SH-SY5Y (cell line): Measurements from ENCODE around the gene ACTA2.

Source experiments
- GATA2 ChIP-seq: IDR thresholded peaks from 2 replicates; pipeline ENCODE4 v1.6.1; 2011; ENCODE audit warnings: mild to moderate bottlenecking, low read depth, low read length
- GATA3 ChIP-seq: IDR thresholded peaks from 2 replicates; pipeline ENCODE4 v1.6.1; 2011; ENCODE audit warnings: low read depth, mild to moderate bottlenecking, low read length, moderate library complexity

Gene ACTA2

DNA sequence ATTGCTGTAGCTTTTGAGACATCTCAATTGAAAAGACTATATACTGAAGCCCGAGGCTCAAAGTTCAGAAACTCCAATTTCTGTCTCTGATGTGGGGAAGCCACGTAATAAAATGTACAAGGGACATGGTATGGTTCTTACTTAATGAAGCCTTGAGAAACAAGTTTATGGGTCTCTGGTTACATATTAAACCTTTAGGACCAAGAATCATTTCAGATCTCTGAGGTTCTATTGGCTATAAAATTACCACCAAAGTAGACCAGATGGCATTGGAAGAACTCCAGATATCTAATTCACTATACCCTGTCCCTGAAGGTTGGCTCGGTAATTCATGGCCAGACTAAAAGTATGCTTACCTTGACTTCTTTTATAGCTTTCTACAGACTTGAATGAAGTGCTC is 48.9 kb downstream of the ACTA2 start:
- no peak for TF ChIP-seq GATA2
- no peak for TF ChIP-seq GATA3

DNA sequence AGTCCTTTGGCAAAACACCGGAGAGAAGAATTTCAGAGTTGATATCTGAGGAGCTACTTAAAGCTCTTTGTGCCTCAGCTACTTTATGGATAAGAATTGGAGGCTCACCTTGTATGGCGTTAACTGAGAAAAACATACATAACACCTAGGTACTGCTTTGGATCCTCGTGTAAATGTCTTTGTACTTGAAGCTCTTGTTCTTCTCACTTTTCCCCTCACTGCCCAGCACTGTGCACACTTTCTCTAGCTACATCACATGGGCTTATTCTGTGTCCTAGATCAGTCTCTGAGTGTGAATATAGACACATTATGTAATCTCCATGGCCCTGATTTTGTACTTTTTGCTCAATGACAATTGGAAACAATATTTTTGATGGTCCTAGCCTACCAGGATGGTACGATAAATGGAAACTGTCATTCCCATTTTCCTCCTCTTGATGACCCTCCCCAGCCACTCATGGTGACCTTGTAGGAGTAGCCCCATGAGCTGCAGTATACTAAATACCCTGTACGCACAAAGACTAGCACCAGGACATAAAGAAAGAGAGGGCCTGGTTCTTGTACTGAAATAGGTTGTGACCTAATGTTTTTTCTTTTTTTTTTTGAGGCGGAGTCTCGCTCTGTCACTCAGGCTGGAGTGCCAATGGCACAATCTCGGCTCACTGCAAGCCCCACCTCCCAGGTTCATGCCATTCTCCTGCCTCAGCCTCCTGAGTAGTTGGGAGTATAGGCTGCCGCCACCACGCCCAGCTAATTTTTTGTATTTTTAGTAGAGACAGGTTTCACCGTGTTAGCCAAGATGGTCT is 50.4 kb downstream of the ACTA2 start:
- TF ChIP-seq GATA2: no peak
- no peak for TF ChIP-seq GATA3

DNA sequence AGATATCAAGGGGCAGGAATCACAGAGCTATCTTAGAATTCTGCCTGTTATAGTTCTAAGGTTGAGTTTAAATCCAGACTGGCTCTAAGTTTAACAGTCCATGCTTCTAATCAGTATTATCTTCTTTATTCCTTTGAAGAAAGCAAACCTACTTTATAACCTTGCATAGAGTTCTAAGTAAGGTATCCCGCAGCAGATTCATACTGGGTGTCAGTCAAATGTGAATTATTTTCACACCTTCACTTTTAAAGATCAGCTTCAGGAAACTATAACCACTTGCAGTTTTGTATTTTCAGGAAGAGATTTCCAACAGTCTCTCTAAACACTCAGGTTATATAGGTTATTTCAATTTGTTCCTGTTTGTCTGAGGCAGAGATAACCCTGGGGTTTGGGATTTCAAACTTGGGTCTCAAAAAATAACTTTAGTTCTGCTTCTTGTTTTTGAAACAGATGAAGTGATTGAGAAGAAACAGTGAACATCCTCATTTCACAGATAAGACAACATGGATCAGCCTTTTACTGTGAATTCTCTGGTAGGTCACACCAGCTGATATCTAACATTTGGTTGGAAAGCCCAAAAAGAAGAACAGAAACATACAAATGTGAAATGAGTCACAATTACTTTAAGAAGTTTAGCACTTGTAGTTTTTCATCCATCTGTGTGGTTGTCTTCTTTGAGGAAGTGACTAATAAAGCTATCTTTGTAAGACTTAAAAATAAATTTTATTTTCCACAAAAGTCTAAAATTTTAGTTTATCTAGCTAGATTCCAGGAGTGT is 51.2 kb downstream of the ACTA2 start:
- TF ChIP-seq GATA3 (no peak), GATA2 (no peak)

DNA sequence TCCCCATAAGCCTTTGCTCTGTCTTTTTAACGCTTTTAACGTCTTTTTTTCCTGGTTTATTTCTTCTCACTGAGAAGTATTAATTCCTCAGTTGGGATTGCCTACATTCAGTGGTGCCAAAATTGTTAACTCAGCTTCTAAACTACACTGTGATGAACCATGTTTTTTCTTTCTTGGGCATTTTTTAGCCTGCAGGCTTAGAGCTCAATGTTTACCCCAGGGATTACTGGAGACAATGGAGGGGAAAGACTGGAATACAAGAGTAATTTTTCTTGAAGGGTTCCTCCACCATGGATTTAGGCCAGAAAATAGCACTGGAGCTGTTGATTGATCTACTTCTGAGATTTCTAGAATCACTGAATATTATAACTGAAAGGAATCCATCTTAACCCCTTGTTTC is 52.7 kb downstream of the ACTA2 start:
- TF ChIP-seq GATA3 (no peak), GATA2 (no peak)

DNA sequence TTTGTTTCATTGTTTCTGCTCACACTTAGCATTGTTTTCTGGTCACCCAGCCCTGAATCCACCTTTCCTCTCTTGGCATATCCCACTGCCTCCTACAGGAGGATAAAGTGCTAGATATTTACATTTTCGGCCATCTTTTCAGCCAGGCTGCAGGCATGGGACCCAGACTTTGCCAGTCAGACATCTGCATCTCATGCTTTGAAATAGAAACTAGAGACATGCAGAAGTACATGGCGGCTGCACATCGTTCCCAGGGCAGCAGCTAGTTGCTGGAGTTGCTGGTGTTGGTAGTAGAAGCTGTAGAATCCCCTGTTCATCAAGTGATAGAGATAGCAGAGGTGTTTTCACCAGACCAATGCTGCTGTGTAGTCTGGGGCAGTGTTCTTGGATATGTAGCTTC is 53.8 kb downstream of the ACTA2 start:
- TF ChIP-seq GATA3: no peak
- no peak for TF ChIP-seq GATA2

DNA sequence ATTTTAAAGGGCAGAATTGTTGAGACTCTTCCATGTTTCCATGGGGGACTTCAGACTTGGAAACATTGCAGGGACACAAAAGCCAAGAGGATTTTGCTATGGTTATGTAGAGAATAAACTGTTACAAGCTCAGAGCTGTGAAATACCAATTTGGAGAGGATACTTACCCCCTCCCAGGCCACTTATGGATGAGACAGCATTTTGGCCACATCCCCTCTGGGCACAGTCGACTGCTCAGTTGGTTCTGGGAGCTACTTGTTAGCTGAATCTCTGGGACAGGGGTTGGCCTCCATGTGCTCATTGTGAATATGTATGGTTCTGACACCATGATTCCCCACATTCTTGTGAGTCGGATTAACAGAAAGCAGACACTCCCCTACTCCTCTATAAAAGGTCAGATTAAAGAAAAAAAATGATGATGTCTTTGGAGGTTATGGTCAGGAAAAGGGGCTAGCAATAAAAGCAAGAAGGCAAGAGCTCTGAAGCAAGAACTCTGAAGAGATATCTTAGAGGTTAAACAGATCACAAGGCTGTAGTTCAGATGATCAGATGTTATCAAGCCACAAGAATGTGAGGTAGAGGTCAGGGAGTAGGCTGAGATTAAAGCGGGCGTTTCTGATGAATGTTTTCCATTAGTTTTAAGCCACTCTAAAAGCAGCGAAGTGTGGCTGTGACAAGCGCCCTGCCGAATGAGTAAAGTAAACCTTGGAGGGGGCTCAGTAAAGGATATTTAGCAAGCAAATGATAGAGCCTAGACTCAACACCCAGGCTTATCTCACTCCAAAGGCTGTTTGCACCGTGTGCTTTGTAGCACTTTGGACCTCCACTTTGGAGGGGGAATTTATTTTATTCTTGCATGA is 55.3 kb downstream of the ACTA2 start:
- TF ChIP-seq GATA2 (no peak), GATA3 (no peak)

DNA sequence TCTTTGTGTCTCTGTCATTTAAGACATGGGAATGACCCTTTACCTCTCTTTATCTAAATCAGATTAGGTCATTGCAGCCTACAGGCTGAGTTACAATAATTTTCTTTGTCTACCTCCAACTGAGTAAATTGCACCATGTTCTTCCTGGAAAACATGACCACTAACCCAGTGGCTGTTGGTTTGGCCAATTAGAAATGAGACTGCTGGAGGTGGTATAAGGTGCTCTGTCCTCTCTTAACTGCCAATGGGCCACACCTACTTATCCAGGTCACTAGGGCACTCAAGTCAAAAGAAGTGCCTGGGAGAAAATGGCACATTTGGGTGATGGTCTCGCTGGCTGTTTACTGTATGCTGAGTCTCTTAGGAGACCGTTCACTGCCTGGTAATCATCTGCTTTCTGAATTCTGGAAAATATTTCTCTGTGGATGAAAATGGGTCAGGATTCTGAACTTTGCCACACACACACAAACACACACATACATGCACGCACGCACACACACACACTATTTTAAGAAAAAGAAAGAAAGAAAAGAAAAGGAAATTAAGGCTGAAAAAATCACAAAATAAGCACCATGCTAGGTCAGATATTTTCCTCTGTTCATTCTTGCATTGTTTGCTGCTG is 56.1 kb downstream of the ACTA2 start:
- TF ChIP-seq GATA3: no peak
- no peak for TF ChIP-seq GATA2

DNA sequence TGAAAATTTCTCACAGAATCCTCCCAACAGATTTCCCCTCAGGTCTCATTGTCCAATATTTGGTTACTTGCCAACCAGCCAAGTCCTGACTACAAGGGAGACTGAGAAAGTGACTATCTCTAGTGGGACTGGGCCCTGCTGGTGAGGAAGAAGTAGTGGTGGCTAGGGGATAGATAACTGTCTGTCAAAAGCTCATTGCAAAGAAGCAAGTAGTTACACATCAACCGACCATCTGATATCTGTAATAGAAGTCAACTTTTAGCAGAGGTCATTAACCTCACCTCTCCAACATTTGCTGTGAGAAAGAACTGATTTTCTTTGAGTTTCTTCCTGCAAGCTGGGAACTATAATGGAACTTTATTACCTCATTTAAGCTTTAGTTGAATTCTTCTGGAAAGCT is 57.3 kb downstream of the ACTA2 start:
- TF ChIP-seq GATA2: no peak
- TF ChIP-seq GATA3: no peak

DNA sequence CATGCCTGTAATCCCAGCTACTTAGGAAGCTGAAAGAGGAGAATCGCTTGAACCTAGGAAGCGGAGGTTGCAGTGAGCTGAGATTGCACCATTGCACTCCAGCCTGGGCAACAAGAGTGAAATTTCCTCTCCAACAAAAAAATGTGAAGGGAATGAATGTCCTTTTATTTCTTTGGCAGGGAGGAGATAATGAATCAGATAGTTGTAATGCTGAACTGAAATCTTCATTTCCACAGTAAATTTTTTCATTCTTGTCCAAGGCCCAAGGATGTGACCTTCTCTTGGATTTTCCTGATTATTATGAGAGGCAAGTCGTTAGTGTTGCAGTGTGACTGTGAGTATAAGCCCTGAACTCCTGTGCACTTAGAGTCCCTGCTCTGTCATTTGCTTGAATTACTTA is 59.0 kb downstream of the ACTA2 start:
- no peak for TF ChIP-seq GATA3

DNA sequence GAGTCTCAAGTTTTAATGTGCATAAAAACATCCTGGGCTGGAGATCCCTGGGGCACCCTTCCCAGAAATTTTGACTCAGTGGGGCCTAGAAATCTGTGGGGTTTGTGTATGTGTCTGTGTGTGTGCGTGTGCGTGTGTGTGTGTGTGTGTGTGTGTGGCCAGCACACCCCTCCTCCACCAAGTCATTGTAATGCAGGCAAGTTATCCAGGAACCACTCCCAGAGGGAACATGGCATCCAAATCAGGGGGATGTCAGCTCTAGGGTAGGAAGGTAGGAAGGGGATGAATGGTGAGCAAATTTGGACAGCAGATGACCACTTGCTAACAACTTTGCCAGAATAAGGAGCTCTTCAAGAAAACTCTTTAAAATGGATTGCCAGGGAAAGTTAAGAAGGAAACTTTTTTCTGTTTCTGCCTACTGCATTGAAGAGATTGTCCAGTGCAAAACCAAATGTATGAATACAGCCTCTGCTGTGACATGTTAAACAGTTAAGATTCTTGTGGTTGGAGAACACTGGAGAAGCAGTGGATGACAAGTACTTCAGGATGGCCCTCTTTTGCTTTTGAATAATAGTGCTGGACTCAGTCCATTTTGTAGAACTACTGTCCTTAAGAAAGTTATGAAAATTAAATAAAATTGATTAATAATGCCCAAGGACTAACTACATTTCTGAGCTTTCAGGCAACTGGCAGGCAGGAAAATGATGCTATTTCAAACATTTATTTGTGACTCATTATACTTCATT is 60.2 kb downstream of the ACTA2 start:
- TF ChIP-seq GATA3 (no peak), GATA2 (no peak)

DNA sequence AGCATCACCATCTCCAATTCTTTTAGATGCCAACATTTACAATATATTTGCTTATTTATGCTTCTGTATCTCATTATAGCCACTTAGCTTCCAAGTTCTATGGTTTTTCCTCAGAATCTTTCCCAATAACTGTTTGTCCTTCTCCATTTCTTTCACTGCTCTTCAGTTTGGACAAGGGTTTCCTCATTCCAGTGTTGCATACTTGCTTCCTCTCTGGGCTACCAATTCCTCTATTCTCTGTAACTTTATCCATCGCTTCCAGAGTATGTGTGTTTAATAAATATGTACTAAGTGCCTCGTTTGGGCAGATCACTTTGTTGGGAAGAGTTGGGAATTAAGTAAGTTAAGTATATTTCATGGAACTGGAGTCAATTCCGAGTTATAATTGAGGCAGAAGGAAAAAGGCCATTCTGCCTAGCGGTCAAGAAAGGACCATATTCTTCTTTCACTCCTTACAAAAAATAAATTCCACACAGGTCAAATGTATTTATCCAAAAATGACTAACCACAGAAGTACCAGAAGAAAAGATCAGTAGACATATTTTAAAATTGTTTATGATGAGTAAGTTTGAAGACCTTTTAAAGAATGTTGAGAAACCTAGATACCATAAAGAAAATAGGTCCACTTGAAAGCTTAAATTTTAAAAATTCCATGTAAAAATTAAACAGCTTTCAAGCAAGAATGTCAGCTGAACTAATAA is 61.7 kb downstream of the ACTA2 start:
- no peak for TF ChIP-seq GATA2
- TF ChIP-seq GATA3: no peak

DNA sequence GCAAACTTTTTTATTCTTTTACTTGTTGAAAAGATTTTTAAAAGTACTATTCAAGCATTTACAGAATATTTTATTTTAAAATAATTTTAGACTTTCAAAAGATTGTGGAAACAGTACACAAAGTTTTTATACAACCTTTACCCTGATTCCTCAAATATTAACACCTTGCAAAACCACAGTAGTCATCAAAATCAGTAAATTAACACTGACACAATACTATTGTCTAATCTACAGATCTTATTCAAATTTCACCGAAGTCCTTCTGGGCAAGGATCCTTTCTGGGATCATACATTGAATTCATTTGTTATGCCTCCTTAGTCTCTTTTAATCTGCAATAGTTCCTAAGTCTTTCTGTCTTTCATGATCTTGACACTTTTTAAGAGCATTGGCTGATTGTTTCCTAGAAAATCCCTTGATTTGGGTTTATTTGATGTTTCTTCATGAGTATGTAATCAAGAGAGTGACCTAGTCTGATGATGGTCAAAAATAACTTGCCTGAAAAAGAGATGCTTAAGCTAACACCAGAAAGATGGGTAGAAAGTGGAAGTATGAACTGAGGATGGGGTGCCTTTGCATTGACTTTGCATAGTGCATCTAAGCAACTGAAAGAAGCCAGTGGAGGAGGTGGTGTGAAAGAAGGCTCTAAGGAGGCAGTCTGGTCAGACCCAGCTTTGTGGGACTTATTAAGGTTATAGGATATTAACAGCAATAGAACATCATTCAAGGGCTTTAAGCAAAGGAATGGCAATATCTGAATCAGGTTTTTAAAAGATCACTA is 62.8 kb downstream of the ACTA2 start:
- TF ChIP-seq GATA3 (no peak), GATA2 (no peak)
